Left cardiac atrium (tissue), 4 donors: Measurements from ENCODE around the gene CNP. TPM values are rescaled to one million over a fixed set of nuclear protein-coding genes. Genes with fewer than 3 reads are reported as not detected.
"Not testable (repeated sequence)": the region's sequence is repeated elsewhere in the genome, so short reads cannot be mapped to it uniquely, and the experiment has no call there.

ENCODE experiments used
- ATAC-seq, 2 donors: fragments of 200-7000 bp; cut with Tn5 transposase; one replicate each; pipeline ENCODE4 v1.9.1; 2020; ENCODE audit warnings: mild to moderate bottlenecking in 2 of 2, moderate library complexity in 2 of 2
- DNase-seq: peaks from one replicate; pipeline ENCODE4 v3.0.0-alpha.2; 2020
- intact Hi-C, 2 donors: fragments of 100-400 bp; cut with DNase I; formaldehyde crosslinking; loops; one replicate each; pipeline versions ENCODE4 v1.14.1 to v1.15.1; 2022 to 2023
- long read RNA-seq: library from polyadenylated mRNA; unstranded; transcript quantifications from one replicate; pipeline ENCODE4 v2.0.0, GENCODE V29; 2021
- total RNA-seq, 2 donors: library from RNA; stranded (reverse); fragmentation: NEBNext Ultra II Directional; extraction: Animal tissue kit (Norgen Biotek cat#: 25700); gene quantifications; one replicate each; pipeline ENCODE4 v1.2.1, GENCODE V29; 2021
- donor health status: DM: no; HTN: yes; CAD: no.
- donor health status: DM: no; HTN: yes; CAD: no; lungs with severe emphysema.
- donor health status: DM: yes; HTN: yes; CAD: no.
- donor health status: Dilated cardiomyopathy.

Gene CNP
- 10 to 100 TPM; 40.3 to 43.7 TPM for total RNA-seq
- long read RNA-seq, full-length matches to known transcripts = 94 of 104 reads
- long read RNA-seq, partial matches to known transcripts = 3 of 104 reads
- long read RNA-seq, other reads (novel, unspliced or antisense) = 7 of 104 reads

DNA sequence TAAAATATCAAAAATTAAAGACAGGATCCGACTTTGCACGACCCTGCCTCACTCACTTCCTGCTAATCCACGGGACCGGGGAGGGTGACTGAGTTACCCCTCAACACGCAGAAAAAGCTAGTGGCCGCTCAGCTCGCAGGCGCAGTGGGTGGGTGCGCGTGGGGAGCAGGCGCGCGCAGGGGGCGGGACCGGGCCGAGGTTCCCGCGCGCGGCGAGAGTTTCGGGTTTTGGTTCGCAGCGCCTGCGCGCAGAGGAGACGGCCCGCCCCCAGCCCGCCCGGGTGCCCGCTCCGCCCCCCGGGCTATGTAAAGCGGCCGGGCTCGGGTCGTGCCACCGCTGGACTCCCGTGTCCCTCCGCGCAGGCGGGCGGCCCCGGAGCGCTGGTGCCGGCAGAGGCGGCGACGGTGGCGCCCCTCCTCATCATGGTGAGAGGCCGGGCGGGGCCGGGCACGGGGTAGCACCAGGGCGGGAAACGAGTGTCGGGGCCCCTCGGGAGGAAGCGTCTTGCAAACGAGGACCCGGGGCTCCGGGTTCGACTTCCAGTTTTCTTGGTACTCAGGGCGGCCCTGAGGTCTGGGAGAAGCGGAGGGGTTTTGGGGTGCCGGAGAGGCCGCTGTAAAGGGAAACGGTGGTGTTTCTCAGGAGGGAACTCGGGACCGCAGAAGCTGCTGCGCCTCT, at the start of gene CNP:
Gene CNP, plus strand, starts transcription at position 333 of the 678 bp plus-strand sequence. Its CDS starts 90 bp downstream, at position 423.
- DNase-seq (peak; percentile 93), ATAC-seq (peak; percentile 94 to 95)
- intact Hi-C loops = loop anchor here (5.0 to 10.0 kb wide), 2 partner anchors 51 to 58 kb away; partner anchors contain the start of genes DNAJC7 (in 1 of the 2) and NKIRAS2 (in 1 of the 2)

DNA sequence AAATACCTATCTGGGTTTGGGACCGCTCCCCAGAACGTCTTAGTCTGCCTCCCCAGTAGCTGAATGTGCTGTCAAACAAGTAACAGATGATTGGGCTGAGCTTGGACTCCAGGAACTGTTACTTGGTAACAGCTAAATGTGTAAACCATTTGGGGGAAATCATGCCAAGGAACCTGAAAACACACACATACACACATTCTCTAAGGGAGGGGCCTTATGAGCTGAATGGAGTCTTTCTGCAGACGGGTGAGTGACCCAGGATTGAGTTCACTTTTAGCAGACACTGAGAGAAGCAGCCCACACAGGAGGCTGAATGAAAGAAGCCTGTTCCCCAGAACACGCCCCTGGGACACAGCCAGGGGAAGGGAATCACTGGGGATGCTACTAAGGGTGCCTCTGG, 49.4 kb upstream of the CNP start:
- intact Hi-C loops = no loop called here
- DNase-seq (no peak), ATAC-seq (no peak)

DNA sequence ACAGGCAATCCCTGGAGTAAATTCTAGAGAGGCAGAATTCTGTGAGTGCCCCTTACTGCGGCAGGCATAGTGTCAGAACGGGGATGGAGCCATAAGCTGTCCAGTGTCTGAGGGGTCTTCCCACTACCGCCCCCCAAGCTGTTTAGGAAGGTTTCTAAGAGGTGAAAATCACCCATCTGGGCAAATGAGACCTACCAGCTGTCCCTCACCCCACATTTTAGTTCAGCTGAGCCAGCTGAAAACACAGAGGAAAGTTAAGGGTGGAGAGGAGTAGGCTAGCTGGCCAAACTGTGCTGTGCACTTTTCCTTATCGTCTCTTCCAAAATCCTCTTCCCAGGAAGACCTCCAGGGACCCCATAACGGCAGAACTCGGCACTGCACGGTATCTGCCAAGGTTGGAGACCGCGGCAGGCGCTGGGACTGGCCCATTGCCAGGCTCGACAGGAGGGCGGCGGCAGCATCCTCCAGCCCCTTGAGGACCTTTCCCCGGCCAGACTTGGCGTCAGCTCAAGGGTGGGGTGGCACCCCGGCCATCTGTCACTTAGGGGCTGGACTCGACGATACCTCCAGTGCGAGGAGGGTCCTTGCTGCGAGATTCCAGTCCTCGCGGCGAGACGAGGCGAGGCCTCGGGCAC, 48.8 kb upstream of the CNP start:
- intact Hi-C loops = no loop called here
- peak; percentile 78 for DNase-seq
- ATAC-seq = peak; percentile 16 to 32

DNA sequence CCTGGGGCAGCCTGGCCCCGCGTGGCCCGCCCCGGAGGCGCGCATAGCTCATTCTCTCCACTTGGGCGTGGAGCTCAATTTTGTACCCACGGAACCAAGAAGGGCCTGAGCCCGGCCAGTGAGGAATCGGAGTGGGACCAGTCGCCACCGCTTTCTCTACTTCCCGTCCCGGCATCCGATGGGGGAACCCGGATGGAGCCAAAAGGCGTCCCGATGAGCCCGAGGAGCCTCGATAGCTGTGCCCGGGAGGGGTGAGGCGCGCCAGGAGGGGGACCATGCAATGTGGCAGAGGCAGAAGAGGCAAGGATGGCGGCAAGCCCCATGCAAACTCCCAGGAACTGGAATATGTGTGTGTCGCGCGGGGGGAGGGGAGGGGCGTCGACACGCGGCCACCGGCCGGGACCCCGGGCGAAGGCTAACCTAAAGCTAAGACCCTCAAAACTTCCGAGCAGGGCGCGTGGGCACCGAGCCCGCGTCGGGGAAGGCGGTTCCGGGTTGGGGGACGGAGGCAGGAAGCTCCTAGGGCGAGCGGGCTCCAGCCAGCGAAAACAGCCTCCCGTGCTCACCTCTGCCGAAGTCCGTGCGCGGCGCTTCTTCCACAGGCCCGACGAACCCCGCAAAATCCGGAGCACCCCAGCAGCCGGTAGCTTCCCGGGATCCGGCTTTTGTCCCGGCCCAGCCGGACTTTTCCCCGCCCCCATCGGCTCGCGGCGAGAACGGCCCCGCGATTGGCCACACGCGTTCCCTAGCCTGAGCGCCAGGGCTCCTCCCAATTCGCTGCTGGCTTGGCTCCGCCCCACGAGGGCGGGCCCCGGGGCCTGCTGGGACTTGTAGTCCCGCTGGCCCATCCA, 48.1 kb upstream of the CNP start, which contains the start of gene ACLY:
Gene ACLY, minus strand, starts transcription at position 638 of the 851 bp plus-strand sequence. CDS start 5,078 bp downstream, outside the sequence.
- intact Hi-C loops = no loop called here
- ATAC-seq (peak; percentile 96 to 98), DNase-seq (peak; percentile 97)

DNA sequence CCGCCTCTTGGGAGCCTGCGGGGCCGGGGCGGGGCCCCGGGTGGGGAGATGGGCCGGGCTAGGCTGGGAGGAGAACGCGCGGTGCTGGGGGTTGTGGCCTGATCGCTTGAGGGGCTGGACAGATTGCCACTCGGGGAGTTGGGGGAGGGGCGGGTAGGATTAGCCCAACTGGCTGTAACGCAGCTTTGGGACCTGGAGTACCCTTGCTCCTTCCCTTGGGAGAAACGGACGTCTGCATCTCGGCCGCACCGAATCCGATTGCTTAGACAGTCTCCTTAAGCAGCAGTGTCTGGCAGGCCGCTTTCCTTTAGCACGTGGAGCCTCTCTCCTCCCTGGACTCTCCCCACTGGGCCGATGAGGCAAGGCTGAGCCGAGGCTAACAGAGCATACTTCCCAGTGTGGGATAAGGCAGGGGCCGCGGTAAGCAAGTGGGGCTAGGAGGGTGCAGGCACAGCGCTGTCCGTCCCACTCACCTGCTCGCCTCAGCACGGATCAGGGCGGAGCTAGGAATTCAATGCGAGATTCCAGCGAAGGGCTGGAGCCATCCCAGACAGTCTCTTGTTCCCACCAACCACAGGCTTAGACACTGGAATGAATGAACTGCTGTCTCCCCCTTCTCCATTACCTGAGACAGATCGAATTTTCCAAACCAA, 47.3 kb upstream of the CNP start:
- intact Hi-C loops = no loop called here
- ATAC-seq (peak; percentile 43 to 54), DNase-seq (no peak)

DNA sequence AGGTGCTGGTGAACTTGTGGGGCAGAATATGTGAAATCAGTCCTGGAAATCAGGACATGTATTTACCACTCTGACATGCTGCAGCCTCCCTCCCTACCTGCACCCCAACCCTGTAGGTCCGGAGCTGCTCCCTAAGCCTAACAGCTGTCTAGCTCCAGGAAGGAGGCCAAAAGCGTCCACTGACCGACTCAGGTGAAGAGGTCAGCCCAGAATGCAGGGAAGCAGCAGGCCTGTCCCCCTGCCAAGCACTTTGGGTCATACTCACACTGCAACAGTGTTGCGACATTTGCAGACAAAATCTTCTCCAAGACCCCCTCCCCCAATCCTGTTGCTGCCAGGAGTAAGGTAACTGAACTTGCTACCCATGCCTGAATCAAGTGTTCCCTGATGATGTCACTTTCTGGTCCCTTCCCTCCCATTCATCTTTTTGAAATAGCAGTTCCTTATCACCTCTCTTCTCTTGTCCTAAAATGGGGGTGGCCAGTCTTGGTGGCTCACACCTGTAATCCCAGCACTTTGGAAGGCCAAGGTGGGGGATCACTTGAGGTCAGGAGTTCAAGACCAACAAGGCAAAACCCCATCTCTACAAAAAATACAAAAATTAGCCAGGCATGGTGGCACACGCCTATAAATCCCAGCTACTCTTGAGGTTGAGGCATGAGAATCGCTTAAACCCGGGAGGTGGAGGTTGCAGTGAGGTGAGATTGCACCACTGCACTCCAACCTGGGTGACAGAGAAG, 46.6 kb upstream of the CNP start:
- no peak for ATAC-seq
- intact Hi-C loops = no loop called here
- DNase-seq = no peak

DNA sequence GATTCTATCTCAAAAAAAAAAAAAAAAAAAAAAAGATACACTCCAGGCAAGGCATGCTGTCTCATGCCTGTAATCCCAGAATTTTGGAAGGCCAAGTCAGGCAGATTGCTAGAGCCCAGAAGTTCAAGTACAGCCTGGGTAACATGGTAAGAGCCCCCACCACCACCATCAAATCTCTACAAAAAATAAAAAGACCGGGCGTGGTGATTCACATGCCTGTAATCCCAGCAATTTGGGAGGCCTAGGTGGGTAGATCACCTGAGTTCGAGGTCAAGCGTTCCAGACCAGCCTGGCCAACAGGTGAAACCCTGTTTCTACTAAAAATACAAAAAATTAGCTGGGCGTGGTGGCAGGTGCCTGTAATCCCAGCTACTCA, 46.0 kb upstream of the CNP start:
- intact Hi-C loops = no loop called here
- ATAC-seq (no peak), DNase-seq (no peak)

DNA sequence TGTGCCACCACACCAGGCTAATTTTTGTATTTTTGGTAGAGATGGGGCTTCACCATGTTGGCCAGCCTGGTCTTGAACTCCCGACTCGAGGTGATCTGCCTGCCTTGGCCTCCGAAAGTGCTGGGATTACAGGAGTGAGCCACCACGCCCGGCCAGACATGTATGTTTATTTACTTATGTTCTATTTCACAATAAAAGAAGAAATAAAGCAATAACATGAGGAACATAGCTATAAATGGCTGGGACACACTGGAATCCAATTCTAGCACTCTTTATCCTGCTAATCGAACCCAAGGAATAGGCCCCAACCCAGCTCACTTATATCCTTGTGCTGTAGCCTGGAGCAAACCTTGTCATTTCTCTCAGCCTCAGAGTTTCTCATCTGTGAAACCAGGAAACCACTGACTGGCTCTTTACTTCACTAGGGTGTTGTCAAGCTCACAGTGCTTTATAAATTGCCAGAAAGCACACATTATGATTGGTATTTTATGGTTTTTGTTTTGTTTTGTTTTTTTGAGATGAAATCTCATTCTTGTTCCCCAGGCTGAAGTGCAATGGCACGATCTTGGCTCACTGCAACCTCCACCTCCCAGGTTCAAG, 40.5 kb upstream of the CNP start:
- ATAC-seq (no peak), DNase-seq (no peak)
- intact Hi-C loops = no loop called here

DNA sequence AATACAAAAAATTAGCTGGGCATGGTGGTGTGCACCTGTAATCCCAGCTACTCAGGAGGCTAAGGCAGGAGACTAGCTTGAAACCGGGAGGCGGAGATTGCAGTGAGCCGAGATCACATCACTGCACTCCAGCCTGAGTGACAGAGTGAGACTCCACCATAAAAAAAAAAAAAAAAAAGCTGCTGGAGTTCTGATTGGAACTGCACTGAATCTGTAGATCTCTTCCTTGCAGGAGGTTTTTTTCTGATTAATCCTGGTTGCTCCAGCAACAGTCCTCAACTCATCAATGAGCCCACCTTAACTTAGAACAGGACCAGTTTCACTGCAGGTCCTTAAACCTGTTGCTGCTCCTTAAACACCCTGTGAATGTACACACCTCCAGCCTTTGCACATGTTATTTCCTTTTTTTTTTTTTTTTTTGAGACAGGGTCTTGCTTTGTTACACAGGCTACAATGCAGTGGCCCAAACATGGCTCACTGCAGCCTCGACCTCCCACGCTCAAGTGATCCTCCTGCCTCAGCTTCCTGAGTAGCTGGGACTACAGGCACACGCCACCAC, 37.8 kb upstream of the CNP start:
- intact Hi-C loops = no loop called here
- DNase-seq (no peak), ATAC-seq (no peak)

DNA sequence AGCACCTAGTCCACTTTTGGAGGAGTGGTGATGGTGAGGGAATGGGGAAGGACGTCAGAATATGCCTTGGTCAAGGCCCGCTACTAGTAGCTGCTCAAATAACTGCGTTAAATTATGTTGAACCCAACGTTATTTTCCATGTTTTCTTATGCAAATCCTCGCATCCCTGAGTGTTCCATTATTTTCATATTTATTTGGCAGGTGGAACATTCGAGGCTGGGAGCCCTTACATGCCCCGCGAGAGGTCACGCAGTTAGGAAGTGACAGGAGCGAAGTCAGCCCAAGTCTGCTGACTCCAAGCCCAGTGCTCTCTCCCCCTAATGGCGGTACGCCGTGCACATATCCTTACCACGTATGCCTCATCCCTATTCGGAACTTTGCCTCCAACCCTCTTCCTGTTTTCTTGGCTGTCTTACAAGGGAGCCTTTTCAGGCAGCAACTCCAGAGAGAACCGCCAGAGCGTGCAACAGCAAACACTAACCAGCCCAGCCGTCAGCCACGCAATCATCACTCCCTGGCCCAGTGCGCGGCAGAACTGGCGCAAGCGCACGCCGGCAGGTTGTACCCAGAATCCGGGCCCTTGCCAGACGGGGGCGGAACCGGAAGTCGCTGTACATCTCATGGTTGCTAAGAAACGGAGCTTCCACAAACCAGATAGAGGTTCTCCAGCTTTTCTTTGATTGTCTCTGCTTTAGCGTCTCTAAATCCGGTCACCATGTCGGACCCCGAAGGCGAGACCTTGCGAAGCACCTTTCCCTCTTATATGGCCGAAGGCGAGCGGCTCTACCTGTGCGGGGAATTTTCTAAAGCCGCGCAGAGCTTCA, 36.4 kb upstream of the CNP start, which contains the start of gene ODAD4:
Gene ODAD4, plus strand, starts transcription at position 609 of the 824 bp plus-strand sequence. Its CDS starts 107 bp downstream, at position 716.
- DNase-seq (peak; percentile 98), ATAC-seq (peak; percentile 99)
- intact Hi-C loops = no loop called here

DNA sequence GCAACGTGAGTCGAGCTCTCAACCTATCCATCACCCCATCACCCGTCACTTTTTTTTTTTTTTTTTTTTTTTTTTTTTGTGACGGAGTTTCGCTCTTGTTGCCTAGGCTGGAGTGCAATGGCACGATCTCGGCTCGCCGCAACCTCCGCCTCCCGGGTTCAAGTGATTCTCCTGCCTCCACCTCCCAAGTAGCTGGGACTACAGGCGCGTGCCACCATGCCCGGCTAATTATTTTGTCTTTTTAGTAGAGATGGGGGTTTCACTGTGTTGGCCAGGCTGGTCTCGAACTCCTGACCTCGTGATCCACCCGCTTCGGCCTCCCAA, 35.8 kb upstream of the CNP start:
- DNase-seq, intact Hi-C loops: not testable (repeated sequence)
- peak in 1 of 2 donors; percentile 9 for ATAC-seq

DNA sequence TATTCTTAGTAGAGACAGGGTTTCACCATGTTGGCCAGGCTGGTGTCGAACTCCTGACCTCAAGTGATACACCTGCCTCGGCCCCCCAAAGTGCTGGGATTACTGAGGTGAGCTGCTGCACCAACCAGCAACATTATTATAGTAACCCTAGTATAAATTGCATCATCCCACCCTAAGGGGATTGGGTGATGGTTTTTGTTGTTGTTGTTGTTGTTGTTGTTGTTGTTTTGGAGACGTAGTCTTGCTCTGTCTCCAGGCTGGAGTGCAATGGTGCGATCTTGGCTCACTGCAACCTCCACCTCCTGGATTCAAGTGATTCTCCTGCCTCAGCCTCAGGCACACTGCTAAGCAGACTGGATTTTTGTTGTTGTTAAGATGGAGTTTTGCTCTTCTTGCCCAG, 34.9 kb upstream of the CNP start:
- ATAC-seq, intact Hi-C loops, DNase-seq: not testable (repeated sequence)

DNA sequence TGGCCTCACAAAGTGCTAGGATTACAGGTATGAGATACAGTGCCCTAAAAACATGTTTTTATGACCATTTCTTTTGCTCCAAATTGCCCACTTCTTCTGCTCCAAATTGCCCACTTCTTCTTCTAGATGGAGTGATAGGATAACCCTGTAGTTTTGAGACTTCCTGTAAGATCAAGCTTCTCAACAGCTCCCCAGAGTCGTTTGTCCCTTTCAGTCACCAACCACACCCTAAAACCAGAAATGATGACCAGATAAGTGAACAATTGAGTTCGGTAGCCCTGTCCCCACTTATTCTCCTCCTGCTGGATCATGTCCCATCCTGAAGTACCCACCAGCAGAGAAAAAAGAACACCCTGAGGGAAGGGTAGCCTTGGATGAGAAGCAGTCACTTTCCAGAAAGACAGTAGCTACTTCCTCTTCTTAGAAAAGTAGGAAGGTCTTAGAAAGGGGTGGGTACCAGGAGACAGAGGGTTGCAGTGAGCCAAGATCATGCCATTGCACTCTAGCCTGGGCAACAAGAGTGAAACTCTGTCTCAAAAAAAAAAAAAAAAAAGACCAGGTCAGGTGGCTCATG, 33.7 kb upstream of the CNP start:
- DNase-seq = no peak
- no peak for ATAC-seq
- intact Hi-C loops = no loop called here

DNA sequence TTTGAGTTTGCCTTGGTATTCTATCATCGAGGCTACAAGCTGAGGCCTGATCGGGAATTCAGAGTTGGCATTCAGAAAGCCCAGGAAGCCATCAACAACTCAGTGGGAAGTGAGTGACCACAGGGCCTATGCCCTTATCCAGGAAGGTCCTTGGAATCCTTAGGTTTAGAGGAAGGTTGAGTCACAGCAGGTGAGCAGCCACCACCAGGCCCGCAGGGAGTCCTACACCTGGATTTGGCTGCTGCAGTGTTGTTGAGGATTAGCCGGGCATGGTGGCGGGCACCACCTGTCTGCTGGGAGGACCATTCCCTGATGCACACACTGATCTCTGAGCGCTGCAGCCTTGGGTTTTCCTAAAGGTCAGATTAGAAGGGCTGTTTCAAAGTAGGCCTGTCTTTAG, 31.0 kb upstream of the CNP start:
- intact Hi-C loops = no loop called here
- ATAC-seq = no peak
- no peak for DNase-seq

DNA sequence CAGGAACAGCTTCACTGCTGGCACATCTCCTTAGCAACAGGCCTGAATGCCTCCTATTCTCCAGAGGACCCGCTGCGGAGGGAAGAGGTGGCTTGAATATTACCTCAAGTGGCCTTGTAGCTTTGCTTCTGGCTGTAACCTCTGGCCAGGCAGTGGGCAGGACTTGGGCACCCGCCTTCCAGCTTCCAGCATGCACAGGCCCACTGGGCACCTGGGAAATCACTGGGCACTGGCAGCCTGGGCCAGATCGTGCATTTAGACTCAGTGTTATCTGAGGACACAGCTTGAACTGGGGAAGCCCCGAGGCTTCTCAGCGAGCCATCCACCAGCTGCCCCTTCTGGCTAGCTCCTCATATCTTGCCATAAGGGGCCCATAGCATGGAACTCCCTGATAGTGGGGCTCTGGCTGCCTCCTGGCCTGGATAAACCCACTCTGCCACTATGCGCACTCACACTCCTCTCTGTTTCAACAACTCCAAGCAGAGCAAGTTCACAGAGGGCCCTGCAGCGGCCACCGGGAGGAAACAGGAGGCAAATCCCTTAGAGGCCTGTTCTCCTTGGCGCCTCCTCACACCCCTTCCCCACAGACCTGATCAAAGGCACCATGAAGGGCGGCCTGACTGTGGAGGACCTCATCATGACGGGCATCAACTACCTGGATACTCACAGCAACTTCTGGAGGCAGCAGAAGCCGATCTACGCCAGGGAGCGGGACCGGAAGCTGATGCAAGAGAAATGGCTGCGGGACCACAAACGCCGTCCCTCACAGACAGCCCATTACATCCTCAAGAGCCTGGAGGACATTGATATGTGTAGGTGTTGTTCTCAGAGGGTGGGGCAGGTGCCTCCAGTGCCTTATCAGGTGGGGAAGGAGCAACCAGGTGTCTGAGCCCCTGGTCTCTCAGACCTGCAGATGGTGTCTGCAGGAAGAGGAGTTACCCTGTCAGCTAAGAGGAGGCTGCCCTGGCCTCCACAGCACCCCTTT, 28.3 kb upstream of the CNP start:
- ATAC-seq (peak; percentile 72 to 90), DNase-seq (no peak)
- intact Hi-C loops = no loop called here
